ENCODE measurements around the gene METTL13. TPM values are rescaled to one million over a fixed set of nuclear protein-coding genes. Genes with fewer than 3 reads are reported as not detected.

METTL13 gene
- total RNA-seq, 2 donors from 2014 or later = 14.8 to 15.0 TPM

DNA sequence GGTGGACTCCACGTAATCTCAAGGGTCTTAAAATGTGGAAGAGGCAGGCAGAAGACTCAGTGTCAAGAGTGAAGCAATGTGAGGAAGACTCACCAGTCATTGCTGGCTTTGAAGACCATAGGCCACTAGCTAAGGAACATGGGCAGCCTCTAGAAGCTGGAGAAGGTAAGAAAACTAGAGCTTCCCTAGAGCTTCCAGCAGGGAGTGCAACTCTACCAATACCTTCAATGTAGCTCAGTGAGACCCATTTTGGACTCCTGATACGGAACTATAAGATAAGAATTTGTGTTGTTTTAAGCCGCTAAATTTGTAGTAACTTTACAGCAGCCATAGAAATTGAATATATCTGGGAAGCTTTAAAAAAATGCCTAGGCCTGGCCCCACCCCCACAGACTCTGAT lies 18.9 kb downstream of the METTL13 start:
- DNase-seq (ENCODE audit: low spot score) = no peak
- H3K9me3 ChIP-seq = no peaks in the 10 kb centered on the region
- no peaks in the 10 kb centered on the region for H3K4me1 ChIP-seq
- H3K36me3 ChIP-seq = peaks cover 21% of the 10 kb centered on the region
- no peak for TF ChIP-seq CTCF (IDR thresholded peaks at IDR 0.05)
- no peak overlapping the region for H3K4me3 ChIP-seq
- H3K27ac ChIP-seq = no peak overlapping the region
- H3K27me3 ChIP-seq = no peaks in the 10 kb centered on the region

GRCh38 chr1:171800851-171801250 lies 19.4 kb downstream of the METTL13 start:
- H3K27ac ChIP-seq = no peak overlapping the region
- no peak for DNase-seq (ENCODE audit: low spot score)
- no peaks in the 10 kb centered on the region for H3K4me1 ChIP-seq
- H3K9me3 ChIP-seq = no peaks in the 10 kb centered on the region
- TF ChIP-seq CTCF (IDR thresholded peaks at IDR 0.05) = no peak
- no peak overlapping the region for H3K4me3 ChIP-seq
- no peaks in the 10 kb centered on the region for H3K27me3 ChIP-seq
- H3K36me3 ChIP-seq = peaks cover 15% of the 10 kb centered on the region

DNA sequence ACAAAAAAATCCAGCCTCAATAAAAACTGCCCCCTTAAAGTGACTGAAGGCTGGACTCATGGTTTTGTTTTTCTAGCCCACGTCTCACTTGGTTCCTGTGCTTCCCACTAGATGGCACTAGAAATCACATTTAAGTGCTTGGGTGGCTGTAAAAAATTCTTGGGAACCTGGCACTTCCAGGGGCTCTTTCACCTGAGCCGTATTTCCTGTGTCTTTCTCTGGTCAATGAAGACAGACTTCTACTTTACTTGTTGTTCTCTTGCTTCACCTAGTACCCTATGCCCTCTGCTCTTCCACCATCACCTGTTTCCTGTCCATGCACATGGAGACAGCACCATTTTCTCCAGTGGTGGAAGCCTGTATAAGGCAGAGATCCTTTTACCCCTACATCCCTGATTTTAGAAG lies 20.0 kb downstream of the METTL13 start:
- H3K4me1 ChIP-seq = no peaks in the 10 kb centered on the region
- H3K36me3 ChIP-seq = peaks cover 10% of the 10 kb centered on the region
- no peaks in the 10 kb centered on the region for H3K27me3 ChIP-seq

GRCh38 chr1:171802207-171802606 lies 20.7 kb downstream of the METTL13 start:
- H3K27ac ChIP-seq = no peak overlapping the region
- TF ChIP-seq CTCF (IDR thresholded peaks at IDR 0.05) = no peak
- no peaks in the 10 kb centered on the region for H3K4me1 ChIP-seq
- H3K4me3 ChIP-seq = no peak overlapping the region
- H3K9me3 ChIP-seq = no peaks in the 10 kb centered on the region
- no peaks in the 10 kb centered on the region for H3K27me3 ChIP-seq
- no peak for DNase-seq (ENCODE audit: low spot score)
- peaks cover 3% of the 10 kb centered on the region for H3K36me3 ChIP-seq

More for the DNA sequence above, 20.0 kb downstream of the METTL13 start:
- TF ChIP-seq CTCF (IDR thresholded peaks at IDR 0.05) = peak; percentile 61 to 87
- no peak for DNase-seq (ENCODE audit: low spot score)
- H3K4me3 ChIP-seq = no peak overlapping the region
- H3K9me3 ChIP-seq = no peaks in the 10 kb centered on the region
- H3K27ac ChIP-seq = no peak overlapping the region

DNA sequence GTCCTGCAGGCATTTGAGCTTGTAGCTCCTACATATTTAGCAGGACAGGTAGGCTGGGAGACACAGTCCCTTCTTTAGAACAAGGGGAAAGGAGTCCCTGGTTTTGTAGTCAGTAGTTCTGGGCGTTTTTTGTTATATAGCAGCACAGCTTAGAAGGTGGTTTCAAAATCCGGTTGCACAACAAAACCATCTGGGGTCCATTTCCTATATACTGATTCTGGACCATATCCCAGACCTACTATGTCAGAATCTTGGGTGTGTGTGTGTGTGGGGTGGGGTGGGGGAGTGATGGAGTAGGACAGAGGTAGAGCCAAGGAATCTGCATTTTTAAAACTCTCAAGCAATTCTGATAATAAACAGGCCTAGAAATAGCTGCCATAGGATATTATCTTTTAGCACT lies 21.6 kb downstream of the METTL13 start:
- no peaks in the 10 kb centered on the region for H3K4me1 ChIP-seq

More for the DNA sequence above, 21.6 kb downstream of the METTL13 start:
- Histone ChIP-seq H3K27me3 (no peaks in the 10 kb centered on the region), H3K9me3 (no peaks in the 10 kb centered on the region), H3K4me3 (no peak overlapping the region), H3K36me3 (no peaks in the 10 kb centered on the region), H3K27ac (no peak overlapping the region)
- DNase-seq (ENCODE audit: low spot score) = no peak
- no peak for TF ChIP-seq CTCF (IDR thresholded peaks at IDR 0.05)

Data from right atrium auricular region (tissue), 2 donors.